Measurements from ENCODE around the gene SDK1.
"Not testable (repeated sequence)": the region's sequence is repeated elsewhere in the genome, so short reads cannot be mapped to it uniquely, and the experiment has no call there.

The SDK1 gene

DNA sequence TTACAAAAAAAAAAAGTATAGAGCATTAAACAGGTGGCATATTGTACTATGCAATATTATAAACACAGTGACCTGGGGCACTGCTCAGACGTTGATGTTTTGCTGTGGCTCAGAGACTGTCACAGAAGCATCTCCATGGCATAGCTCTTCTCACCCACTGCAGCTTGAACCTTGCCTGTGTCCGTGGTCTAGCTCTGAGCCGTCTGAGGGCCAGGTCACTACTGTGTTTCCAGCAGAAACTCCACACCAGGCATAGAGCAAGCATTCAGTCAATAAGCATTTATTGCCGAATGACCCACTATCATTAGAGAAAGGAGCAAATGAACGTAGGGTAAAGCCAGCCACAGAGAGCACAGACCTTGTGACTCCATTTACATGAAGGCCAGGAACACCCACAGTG is 937.8 kb downstream of the SDK1 start:
- no peak for DNase-seq

DNA sequence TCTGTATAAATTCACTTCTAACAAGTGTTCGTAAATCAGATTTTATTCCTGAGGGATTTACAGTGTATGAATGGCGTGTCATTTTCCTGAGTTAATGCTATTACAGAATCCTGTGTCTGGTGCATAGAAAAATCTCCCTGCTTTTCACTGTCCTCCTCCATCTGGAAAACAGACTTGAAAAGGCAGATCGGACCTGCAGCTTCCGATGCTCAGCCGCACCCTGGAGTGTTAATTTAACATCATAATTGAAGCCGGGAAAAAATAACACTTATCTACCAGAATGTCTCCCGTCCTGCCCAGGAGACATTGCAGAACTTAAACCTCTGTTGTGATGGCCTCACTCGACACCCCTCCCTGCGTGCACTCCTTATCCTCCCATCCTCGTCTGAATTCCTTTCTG is 939.0 kb downstream of the SDK1 start:
- no peak for DNase-seq

GRCh38 chr7:4240520-4241303 is 939.7 kb downstream of the SDK1 start:
- DNase-seq, result no peak

DNA sequence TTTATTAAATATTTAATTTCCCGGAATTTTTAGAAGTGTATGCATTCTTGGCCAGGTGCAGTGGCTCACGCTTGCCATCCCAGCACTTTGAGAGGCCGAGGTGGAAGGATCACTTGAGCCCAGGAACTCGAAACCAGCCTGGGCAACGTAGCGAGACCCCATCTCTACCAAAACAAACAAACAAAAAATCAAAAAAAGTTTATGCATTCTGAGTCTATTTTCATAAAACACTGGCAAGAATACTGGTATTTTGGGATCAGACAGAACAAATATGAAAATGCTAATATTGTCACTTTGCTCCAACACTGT is 940.2 kb downstream of the SDK1 start:
- DNase-seq, result no peak

DNA sequence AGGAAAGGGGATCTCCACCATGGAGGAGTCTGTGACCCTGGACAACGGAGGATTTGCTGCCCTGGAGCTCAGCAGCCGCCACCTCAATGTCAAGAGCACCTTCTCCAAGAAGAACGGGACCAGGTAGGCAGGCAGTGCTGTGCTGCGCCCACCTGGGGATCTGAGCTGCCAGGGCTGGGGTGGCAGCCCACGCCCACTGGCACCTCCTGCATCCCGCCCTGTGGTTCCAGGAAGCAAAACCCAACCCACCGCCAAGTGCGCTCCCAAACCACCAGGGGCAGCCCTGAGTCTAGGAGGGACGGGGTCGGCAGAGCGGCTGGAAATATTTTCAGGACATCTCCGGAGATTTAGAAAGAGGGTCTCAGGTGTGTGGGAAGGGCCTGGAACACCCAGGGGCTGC is 940.7 kb downstream of the SDK1 start:
- DNase-seq, result no peak

- no peak for DNase-seq
Observed at GRCh38 chr7:4242706-4243105, 941.7 kb downstream of the SDK1 start.

- DNase-seq, result no peak
Observed at GRCh38 chr7:4244041-4244440, 943.0 kb downstream of the SDK1 start.

DNA sequence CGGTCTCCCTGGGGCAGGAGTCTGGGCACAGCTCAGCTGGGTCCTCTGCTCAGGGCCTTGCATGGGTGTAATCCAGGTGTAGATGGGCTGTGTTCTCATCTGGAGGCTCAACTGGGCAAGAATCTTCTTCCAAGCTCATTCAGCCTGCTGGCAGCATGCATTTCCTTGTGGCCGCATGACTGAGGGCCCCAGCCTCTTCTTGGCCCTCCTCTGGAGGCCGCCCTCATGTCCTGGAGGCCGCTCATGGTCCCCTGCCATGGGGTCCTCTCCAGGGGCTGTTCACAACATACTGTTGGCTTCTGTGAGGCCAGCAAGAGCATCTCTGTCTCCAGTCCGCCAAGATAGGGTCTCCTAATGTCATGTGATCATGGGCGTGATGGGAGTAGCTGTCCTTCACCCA is 943.6 kb downstream of the SDK1 start:
- no peak for DNase-seq

GRCh38 chr7:4245135-4245865 is 944.2 kb downstream of the SDK1 start:
- no peak for DNase-seq

DNA sequence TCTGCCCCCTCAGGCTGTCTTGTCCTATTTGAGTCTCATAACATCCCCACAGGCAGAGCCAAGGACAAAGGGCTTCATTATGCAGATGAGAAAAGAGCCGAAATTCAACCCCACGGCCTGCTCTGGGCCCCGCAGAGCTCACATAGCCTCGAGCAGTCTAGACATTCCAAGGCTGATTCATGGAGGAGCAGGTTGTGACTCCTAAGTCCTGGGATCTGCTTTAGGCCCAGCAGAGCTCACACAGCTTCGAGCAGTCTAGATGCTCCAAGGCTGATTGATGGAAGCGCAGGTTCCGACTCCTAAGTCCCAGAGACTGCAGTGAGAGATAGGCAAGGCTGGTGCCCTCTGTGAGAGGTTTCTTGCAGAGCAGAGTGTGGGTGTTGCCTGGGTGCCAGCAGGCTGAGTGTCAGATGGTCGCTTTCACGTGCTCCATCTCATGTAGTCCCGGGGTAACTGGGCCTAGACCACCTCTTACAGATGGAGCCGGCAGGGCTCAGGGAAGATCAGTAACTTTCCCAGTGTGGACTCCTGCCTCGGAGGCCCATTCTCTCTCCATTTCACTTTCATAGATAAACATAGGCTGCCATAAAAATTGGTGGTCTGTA is 944.9 kb downstream of the SDK1 start:
- peak; percentile 45 for DNase-seq

DNA sequence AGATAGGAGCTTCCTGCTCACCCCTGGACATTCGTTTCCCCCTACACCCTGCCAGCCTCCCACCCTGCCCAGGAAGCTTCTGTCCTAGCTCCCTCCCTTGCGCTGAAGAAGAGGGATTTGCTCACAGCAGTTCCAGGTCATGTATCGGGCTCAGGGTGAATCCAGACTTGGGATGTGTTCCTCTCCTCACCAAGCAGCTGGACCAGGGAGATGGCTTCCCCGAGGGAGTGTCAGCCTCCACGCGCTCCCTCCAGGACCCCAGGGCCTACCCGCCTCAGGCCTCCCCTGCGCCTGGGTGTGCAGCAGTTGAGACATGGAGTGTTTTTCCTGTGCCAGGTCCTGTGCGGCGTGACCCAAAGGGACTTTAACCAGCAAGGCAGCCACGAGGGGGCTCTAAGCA is 945.5 kb downstream of the SDK1 start:
- DNase-seq, result no peak

- DNase-seq, result no peak
Observed at GRCh38 chr7:4247106-4247876, 946.2 kb downstream of the SDK1 start.

DNA sequence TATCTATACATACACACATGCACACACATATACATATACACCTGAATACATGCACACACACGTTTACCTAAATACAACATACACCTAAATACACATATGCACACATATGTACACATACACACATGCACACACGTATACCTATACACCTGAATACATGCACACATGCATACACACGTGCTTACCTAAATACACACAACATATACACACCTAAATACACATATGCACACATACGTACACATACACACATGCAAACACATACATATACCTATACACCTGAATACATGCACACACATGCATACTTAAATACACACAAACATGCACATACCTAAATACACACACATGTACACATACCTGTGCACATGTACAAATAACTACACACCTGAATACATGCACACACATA is 947.2 kb downstream of the SDK1 start:
- DNase-seq, result no peak

- DNase-seq, result no peak
Observed at GRCh38 chr7:4249241-4249640, 948.2 kb downstream of the SDK1 start.

- no peak for DNase-seq
Observed at GRCh38 chr7:4255336-4255735, 954.3 kb downstream of the SDK1 start.

GRCh38 chr7:4256286-4256685 is 955.2 kb downstream of the SDK1 start:
- DNase-seq, result no peak

DNA sequence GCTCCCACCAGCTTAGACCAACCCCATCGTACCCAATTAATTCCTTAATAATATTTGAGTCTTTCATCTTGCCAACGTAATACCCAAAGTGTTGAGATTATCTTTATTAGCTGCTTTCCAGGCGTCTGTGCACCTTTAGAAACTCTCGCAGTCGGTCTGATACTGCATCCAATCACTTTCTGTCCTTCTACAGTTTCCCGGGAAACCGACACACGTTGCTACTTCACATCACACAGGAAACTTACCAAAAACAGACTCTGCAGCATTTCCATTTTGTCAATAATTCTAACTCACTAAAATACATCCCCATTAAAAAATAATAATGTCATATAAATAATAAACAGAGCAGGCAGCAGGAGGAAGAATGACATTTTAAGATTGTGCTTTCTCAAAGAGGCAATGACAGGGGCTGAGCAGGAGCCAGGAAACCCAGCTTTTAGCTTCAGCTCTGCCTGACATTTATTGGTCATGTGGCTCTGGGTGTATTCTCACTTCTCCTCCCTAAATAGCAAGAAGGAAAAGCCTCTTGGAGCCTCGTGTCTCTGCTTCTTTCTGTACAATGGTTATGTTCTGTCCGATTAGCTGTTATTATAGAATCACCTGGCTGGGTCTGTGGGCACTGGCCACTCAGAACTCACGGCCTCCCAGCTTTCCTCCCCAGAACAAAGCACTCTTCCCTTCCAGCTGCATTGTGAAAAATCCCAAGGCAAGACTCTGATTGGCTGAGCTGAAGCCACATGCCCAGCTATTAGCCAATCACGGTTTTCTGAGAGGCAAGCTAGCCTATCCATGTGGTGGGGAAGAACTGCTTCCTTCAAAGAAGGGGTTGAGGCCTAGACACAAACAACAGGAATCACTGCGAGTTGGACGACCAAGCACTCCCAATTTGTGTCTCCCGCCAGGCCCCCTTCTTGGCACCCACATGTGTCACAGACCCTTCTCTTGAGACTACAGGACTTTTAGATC is 956.4 kb downstream of the SDK1 start:
- no peak for DNase-seq

DNA sequence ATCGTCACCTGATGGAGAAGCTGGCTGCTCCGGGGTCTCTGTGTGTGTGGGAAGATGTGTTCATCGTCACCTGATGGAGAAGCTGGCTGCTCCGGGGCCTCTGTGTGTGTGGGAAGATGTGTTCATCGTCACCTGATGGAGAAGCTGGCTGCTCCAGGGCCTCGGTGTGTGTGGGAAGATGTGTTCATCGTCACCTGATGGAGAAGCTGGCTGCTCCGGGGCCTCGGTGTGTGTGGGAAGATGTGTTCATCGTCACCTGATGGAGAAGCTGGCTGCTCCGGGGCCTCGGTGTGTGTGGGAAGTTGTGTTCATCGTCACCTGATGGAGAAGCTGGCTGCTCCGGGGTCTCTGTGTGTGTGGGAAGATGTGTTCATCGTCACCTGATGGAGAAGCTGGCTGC is 959.1 kb downstream of the SDK1 start:
- not testable (repeated sequence) for DNase-seq

- DNase-seq, result peak; percentile 59
Observed at GRCh38 chr7:4260867-4261600, 960.0 kb downstream of the SDK1 start.

DNA sequence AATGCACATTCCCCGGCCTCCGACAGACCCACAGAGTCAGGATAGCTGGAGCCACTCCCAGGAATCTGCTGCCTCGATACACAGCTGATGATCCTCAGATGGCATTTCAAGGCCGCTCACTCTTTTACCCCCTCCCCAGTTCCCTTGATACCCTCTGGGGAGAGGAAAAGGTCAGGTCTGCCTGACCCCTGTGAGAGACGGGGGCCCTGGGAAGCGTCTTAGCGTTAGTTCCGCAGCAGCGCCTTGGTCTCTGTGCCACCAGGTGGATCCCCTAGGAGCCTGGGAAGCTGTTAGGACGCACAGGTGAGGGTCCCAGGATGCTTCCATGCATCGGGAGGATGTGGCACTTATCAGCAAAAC is 960.5 kb downstream of the SDK1 start:
- no peak for DNase-seq

DNA sequence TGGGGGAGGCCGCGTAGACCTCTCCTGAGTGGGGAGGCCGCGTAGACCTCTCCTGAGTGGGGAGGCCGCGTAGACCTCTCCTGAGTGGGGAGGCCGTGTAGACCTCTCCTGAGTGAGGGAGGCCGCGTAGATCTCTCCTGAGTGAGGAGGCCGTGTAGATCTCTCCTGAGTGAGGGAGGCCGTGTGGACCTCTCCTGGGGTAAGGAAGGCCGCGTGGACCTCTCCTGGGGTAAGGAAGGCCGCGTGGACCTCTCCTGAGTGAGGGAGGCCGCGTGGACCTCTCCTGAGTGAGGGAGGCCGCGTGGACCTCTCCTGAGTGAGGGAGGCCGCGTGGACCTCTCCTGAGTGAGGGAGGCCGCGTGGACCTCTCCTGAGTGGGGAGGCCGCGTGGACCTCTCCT is 963.2 kb downstream of the SDK1 start:
- DNase-seq, result not testable (repeated sequence)

- no peak for DNase-seq
Observed at GRCh38 chr7:4265066-4265465, 964.0 kb downstream of the SDK1 start.

Measured in eye (tissue), 1 donor.